ENCODE measurements around the gene DDX31.

GRCh38 chr9:132641216-132641615 is 28.6 kb downstream of the DDX31 start:
- no peak for TF ChIP-seq CTCF (IDR thresholded peaks at IDR 0.05; ENCODE audit: low read depth, low read length)
- no peak for TF ChIP-seq POLR2A (IDR thresholded peaks at IDR 0.05; ENCODE audit: extremely low read depth, insufficient read length)
- TF ChIP-seq, protein P1, sequence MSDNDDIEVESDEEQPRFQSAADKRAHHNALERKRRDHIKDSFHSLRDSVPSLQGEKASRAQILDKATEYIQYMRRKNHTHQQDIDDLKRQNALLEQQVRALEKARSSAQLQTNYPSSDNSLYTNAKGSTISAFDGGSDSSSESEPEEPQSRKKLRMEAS (IDR thresholded peaks at IDR 0.05; ENCODE audit: low read depth, low read length) = no peak
- no peak for TF ChIP-seq MYC (IDR thresholded peaks at IDR 0.05; ENCODE audit: low read depth, low read length)

Measured in NB4 (cell line).